PC-9 (cell line): ENCODE data around the gene RHOD. TPM values are rescaled to one million over a fixed set of nuclear protein-coding genes. Genes with fewer than 3 reads are reported as not detected.

ENCODE experiments used
- BruUV-seq: library from RNA; stranded (reverse); fragments of 400-500 nt; replicated peaks from 2 replicates; lab custom pipeline; 2021; lab: Mats Ljungman, UMichigan
- CTCF ChIA-PET: fragments of 300-600 bp; sonication (Branson Sonifier 250); formaldehyde crosslinking; loops from one replicate; lab custom pipeline; 2022; ENCODE audit warnings: antibody characterized with exemption; lab: Charles Lee
- POLR2A ChIA-PET: fragments of 300-600 bp; sonication (Branson Sonifier 250); formaldehyde crosslinking; loops from one replicate; lab custom pipeline; 2022; ENCODE audit warnings: antibody characterized with exemption; ENCODE audit not compliant: unreplicated experiment; lab: Charles Lee
- DNase-seq, 2 experiments: peaks; one replicate each; pipeline versions ENCODE4 v3.0.0 to v3.0.0-alpha.2; 2015 to 2022; ENCODE audit warnings: mixed read lengths in 1 of 2
- H2AFZ ChIP-seq: fragments of 200-600 bp; sonication (generic); 2 replicates; pipeline ENCODE4 v1.8.1; 2017; ENCODE audit warnings: antibody characterized with exemption
- H3F3A ChIP-seq: fragments of 200-600 bp; sonication (generic); 2 replicates; pipeline ENCODE4 v1.8.1; 2017; ENCODE audit warnings: antibody characterized with exemption, mild to moderate bottlenecking, low read depth; ENCODE audit not compliant: insufficient read depth
- H3K27ac ChIP-seq: fragments of 200-600 bp; sonication (generic); 2 replicates; pipeline ENCODE4 v1.6.1; 2016; ENCODE audit warnings: mixed run types
- H3K27me3 ChIP-seq: fragments of 200-600 bp; sonication (generic); 2 replicates; pipeline ENCODE4 v1.6.1; 2016; ENCODE audit warnings: low read depth, mixed run types; ENCODE audit not compliant: insufficient read depth
- H3K36me3 ChIP-seq: fragments of 200-600 bp; sonication (generic); 2 replicates; pipeline ENCODE4 v1.6.1; 2016; ENCODE audit warnings: low read depth, mixed run types
- H3K4me1 ChIP-seq: fragments of 200-600 bp; sonication (generic); replicated peaks from 2 replicates; pipeline ENCODE4 v1.6.1; 2016; ENCODE audit warnings: mixed run types; ENCODE audit not compliant: insufficient read depth
- H3K4me2 ChIP-seq: fragments of 200-600 bp; sonication (generic); 2 replicates; pipeline ENCODE4 v1.6.1; 2017; ENCODE audit warnings: mixed run types
- H3K4me3 ChIP-seq: fragments of 200-600 bp; sonication (generic); 2 replicates; pipeline ENCODE4 v1.6.1; 2016; ENCODE audit warnings: mixed run types
- H3K79me2 ChIP-seq: fragments of 200-600 bp; sonication (generic); 2 replicates; pipeline ENCODE4 v1.6.1; 2017; ENCODE audit warnings: low read depth, mixed run types
- H3K9me2 ChIP-seq: fragments of 200-600 bp; sonication (generic); 2 replicates; pipeline ENCODE4 v1.8.1; 2017; ENCODE audit warnings: mild to moderate bottlenecking; ENCODE audit not compliant: insufficient read depth
- H3K9me3 ChIP-seq: fragments of 200-600 bp; sonication (generic); 2 replicates; pipeline ENCODE4 v1.8.1; 2016; ENCODE audit warnings: low read depth; ENCODE audit not compliant: insufficient read depth
- H4K20me1 ChIP-seq: fragments of 200-600 bp; sonication (generic); 2 replicates; pipeline ENCODE4 v1.8.1; 2017; ENCODE audit not compliant: insufficient read depth
- CTCF ChIP-seq: fragments of 200-600 bp; sonication (generic); conservative IDR thresholded peaks from 2 replicates; pipeline ENCODE4 v1.6.1; 2017; ENCODE audit warnings: mixed run types, antibody characterized with exemption, mild to moderate bottlenecking, moderate library complexity
- EZH2 ChIP-seq: fragments of 200-600 bp; sonication (generic); IDR thresholded peaks from 2 replicates; pipeline ENCODE4 v1.8.0; 2017; ENCODE audit warnings: antibody characterized with exemption, low read depth
- intact Hi-C: fragments of 100-400 bp; cut with micrococcal nuclease; formaldehyde crosslinking; loops from one replicate; pipeline ENCODE4 v1.10.0; 2022; ENCODE audit not compliant: unreplicated experiment
- total RNA-seq: library from RNA; stranded (reverse); gene quantifications from 2 replicates; pipeline ENCODE4 v1.2.3, GENCODE V29; 2021

RHOD gene
- total RNA-seq, 1 experiment from 2014 or later, result 127 TPM

DNA sequence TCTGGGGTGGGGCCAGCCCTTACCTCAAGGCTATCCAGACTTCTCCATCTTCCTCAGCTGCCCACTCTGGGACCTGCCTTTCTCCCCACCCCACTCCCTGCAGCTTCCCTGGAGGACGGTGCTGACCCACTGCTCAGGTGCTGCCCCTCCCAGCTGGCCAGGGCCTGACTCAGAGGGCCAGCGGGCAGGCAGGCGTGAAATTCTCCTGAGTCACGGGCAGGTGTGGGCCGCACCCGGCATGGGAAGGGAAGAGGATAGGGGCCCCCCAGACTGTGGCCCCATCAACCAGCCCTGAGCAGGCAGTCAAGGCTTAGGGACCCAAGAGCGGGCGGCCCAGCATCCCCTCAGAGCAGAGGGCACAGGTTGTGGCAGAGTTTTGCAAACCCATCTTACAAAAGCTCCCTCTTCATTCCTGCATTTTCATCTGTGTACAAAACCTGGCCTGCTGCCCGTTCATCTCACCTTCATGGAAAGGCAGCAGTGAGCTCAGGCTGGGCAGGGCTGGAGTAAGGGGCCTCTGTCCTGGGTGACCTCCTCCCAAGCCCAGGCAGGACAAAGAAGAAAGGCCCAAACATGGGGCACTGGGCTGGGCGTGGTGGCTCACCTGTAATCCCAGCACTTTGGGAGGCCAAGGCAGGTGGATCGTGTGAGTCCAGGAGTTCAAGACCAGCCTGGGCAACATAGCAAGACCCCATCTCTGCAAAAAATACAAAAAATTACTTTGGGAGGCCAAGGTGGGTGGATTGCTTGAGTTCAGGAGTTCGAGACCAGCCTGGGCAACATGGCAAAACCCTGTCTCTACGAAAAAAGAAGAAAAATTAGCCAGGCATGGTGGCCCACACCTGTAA, 6.1 kb downstream of the RHOD start:
- peak overlapping the region; percentile 57 for H3K4me2 ChIP-seq
- H3K79me2 ChIP-seq, result peaks cover 48% of the 10 kb centered on the region
- no peaks in the 10 kb centered on the region for H3K9me3 ChIP-seq
- peaks cover 54% of the 10 kb centered on the region for H3K4me1 ChIP-seq
- TF ChIP-seq EZH2 (no peak), CTCF (no peak)
- TSS peak; percentile 8 for BruUV-seq
- H3K36me3 ChIP-seq, result no peaks in the 10 kb centered on the region
- peaks cover 40% of the 10 kb centered on the region for H3F3A ChIP-seq
- intact Hi-C loops, result loop anchor here (1.0 to 2.0 kb wide), 3 partner anchors 106 to 250 kb away; no protein-coding TSS in a partner anchor
- ChIA-PET CTCF (interaction anchor here (0.5 kb wide), 2 partner anchors 287 to 384 kb away, joined by 3 to 7 read pairs; no protein-coding TSS in a partner anchor), POLR2A (interaction anchor here (0.6 to 1.0 kb wide), 9 partner anchors 7 to 381 kb away, joined by 3 to 11 read pairs (median 5); partner anchors contain the start of gene CORO1B)
- DNase-seq, result peak; percentile 94 to 99
- no peaks in the 10 kb centered on the region for H4K20me1 ChIP-seq
- no peaks in the 10 kb centered on the region for H3K27me3 ChIP-seq
- no peaks in the 10 kb centered on the region for H3K9me2 ChIP-seq
- H2AFZ ChIP-seq, result no peak overlapping the region
- H3K4me3 ChIP-seq, result no peak overlapping the region
- peak overlapping the region; percentile 93 for H3K27ac ChIP-seq

DNA sequence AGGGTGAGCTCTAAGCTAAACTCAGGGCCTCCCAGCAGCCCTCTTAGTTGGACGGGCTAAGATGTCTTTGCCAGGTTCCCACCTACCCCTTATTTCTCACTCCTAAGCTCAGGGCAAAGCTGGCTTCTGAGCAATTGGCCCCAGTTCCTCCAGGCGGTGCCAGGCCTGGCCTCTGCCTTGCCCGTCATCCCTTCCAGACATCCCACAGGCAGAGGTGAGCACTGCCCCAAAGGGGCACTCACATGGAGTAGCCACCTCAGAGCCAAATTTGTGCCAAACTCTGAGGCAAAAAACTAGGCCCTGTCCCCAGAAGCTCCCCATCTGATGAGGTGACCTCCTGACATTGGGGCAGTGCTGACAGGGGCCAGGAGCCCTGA, 9.7 kb downstream of the RHOD start:
- DNase-seq, result peak in 1 of 2 experiments; percentile 31
- Histone ChIP-seq H3K4me1 (peaks cover 26% of the 10 kb centered on the region), H3K79me2 (peaks cover 16% of the 10 kb centered on the region), H3K9me3 (no peaks in the 10 kb centered on the region), H3F3A (peaks cover 22% of the 10 kb centered on the region), H3K27me3 (no peaks in the 10 kb centered on the region), H3K4me2 (no peak overlapping the region), H3K4me3 (no peak overlapping the region), H3K9me2 (no peaks in the 10 kb centered on the region), H3K36me3 (no peaks in the 10 kb centered on the region), H4K20me1 (no peaks in the 10 kb centered on the region), H2AFZ (no peak overlapping the region), H3K27ac (no peak overlapping the region)
- no TSS peak for BruUV-seq
- ChIA-PET CTCF (no interaction called here), POLR2A (interaction anchor here (0.6 kb wide), 2 partner anchors 172 to 308 kb away, joined by 3 to 5 read pairs; no protein-coding TSS in a partner anchor)
- intact Hi-C loops, result no loop called here
- TF ChIP-seq CTCF (no peak), EZH2 (no peak)

- no peak overlapping the region for H3K4me2 ChIP-seq
- CTCF ChIA-PET, result no interaction called here
Measured at GRCh38 chr11:67071420-67072284, 15.0 kb downstream of the RHOD start.

More at GRCh38 chr11:67071420-67072284, 15.0 kb downstream of the RHOD start:
- Histone ChIP-seq H3K9me3 (no peaks in the 10 kb centered on the region), H3K4me3 (no peak overlapping the region), H2AFZ (no peak overlapping the region), H3K27ac (no peak overlapping the region), H3K36me3 (peaks cover 13% of the 10 kb centered on the region; the same call in 1 of the 2 replicates), H3F3A (peaks cover 19% of the 10 kb centered on the region; the same call in 1 of the 2 replicates), H3K27me3 (no peaks in the 10 kb centered on the region), H3K79me2 (no peaks in the 10 kb centered on the region), H4K20me1 (no peaks in the 10 kb centered on the region), H3K4me1 (peaks cover 8% of the 10 kb centered on the region), H3K9me2 (no peaks in the 10 kb centered on the region)
- BruUV-seq, result TSS peak; percentile 14
- DNase-seq, result no peak
- no peak for TF ChIP-seq EZH2
- peak; percentile 68 for TF ChIP-seq CTCF
- POLR2A ChIA-PET, result no interaction called here
- intact Hi-C loops, result no loop called here
